HG02571 (cell line): ENCODE measurements around the gene AKAP10.
"Not testable (repeated sequence)": the region's sequence is repeated elsewhere in the genome, so short reads cannot be mapped to it uniquely, and the experiment has no call there.

ENCODE experiments used
- ATAC-seq: cut with Tn5 transposase; IDR thresholded peaks from one replicate; pipeline ENCODE4 v1.9.1; 2021; ENCODE audit warnings: mild to moderate bottlenecking, moderate library complexity; ENCODE audit not compliant: unreplicated experiment

The AKAP10 gene

DNA sequence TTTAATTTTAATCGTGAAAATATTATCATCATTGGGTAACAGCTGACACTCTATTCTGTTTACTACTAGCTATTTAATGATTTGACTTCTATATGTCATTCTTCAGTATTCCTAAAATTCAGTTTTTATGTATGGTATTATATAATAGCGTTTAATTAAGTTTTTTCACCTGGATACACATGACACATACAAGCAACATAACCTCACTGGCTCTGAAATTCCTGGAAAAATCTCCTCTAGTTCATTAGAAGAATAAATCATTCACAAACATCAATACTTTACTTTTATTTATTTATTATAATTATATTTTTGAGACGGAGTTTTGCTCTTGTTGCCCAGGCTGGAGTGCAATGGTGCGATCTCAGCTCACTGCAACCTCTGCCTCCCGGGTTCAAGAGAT is 44.0 kb downstream of the AKAP10 start:
- ATAC-seq = no peak

- ATAC-seq = no peak
Observed at GRCh38 chr17:19933221-19933620, 44.4 kb downstream of the AKAP10 start.

DNA sequence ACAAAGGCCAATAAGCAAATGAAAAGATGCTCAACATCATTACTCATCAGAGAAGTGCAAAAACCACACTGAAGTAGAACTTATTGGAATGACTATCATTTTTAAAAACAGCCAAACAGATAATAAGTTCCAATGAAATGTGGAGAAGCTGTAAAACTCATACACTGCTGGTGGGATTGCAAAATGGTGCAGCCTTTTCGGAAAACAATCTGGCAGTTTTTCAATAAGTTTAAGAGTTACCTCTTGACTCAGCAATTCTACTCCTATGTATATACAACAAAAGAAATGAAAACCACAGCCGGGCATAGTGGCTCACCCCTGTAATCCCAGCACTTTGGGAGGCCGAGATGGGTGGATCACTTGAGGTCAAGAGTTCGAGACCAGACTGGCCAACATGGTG is 49.3 kb downstream of the AKAP10 start:
- no peak for ATAC-seq

GRCh38 chr17:19915245-19915978 is 62.2 kb downstream of the AKAP10 start:
- ATAC-seq = no peak

- ATAC-seq = no peak
Observed at GRCh38 chr17:19911033-19911432, 66.6 kb downstream of the AKAP10 start.

DNA sequence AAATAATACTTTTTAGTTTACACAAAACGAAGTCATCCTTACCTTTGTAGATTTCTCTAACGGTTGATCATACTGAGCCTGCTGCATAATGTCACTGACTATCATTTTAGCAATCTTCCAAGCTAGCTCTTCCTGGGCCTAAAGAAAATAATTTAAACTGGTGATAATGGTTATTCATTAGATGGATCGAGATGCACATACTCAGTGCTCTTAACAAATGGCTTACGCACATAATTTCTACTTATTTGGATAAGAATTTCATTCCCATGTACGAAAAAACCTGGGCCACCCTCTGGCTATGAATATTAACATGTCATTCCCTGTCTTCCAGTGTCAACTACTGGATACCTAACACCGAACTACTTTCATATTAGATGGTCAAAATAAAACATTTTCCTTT is 68.5 kb downstream of the AKAP10 start:
- ATAC-seq = no peak

DNA sequence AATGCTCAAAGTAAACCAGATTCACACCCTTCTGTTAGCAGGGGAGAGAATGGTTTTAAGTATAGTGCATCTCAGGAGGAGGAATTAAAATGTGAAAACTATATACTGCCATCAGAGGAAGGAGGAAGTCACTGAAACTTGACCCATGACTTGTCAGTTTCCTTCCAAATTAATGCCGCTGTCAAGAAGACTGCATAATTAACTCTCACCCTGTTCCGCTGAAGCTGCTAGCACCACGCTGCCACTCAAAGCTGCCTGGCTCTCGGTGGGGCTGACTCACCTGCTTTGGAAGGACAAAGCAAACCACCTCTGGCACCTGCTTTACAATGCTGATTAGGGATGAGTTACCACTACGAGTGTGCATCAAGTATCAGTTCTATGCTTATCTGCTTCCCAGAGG is 72.1 kb downstream of the AKAP10 start:
- no peak for ATAC-seq

GRCh38 chr17:19904924-19905323 is 72.7 kb downstream of the AKAP10 start:
- ATAC-seq = no peak

DNA sequence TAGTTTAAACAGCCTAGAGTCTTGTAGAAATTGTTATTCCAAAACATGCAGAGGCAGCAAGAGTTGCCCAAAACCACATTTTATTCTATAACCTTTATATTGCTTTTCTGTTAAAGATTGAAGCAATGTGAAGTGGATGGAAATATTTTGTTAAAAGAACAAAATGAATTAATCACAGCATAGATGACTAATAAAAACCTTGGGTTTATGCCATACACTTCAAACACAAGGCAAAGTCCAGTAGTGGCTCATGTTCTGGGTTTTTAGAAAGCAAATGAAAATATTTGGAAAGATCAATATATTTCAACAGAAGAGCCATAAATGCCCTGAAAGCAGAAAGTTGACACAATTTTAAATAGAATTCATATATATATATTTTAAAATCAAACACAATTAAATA is 73.2 kb downstream of the AKAP10 start:
- no peak for ATAC-seq

GRCh38 chr17:19900809-19901208 is 76.8 kb downstream of the AKAP10 start:
- no peak for ATAC-seq

- ATAC-seq = no peak
Observed at GRCh38 chr17:19897903-19898302, 79.7 kb downstream of the AKAP10 start.

DNA sequence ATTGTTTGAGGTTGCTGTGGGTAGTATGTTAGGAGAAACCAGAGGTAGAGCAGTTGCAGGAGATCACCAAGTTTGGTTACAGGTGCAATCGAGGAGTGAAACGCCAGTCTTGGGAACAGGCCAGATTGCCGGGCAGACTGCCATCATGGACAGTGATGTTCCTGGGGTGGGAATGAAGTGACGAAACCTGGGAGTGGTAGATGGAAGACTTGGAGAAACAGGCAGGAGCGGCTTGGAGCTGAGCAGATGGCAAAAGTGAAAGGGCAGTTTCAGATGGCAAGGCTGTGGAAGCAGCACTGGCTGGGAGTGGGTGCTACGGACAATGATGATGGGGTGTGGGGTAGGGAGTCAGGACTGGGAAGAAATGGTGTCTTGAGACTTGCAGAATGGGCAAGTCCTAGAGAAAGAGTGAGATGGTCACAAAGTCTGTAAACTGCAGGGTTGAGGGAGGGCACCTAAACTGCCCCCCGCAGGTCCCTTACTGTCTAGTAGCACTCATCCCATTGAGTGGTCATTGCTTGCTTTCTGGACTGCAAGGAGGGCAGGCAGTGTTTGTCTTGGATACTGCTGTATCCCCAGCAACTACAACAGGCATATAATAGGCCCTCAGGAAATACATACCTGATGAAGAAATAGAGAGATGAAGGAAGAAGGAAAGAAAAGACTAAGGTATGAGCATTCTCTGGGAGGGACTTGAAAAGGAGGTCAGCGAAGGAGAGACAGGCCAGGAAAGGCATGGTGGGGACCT is 80.4 kb downstream of the AKAP10 start:
- ATAC-seq = no peak

- ATAC-seq = no peak
Observed at GRCh38 chr17:19896679-19897078, 80.9 kb downstream of the AKAP10 start.

GRCh38 chr17:19890554-19890953 is 87.1 kb downstream of the AKAP10 start:
- ATAC-seq = not testable (repeated sequence)

GRCh38 chr17:19890001-19890400 is 87.6 kb downstream of the AKAP10 start:
- ATAC-seq = not testable (repeated sequence)

GRCh38 chr17:19886116-19886515 is 91.5 kb downstream of the AKAP10 start:
- no peak for ATAC-seq

DNA sequence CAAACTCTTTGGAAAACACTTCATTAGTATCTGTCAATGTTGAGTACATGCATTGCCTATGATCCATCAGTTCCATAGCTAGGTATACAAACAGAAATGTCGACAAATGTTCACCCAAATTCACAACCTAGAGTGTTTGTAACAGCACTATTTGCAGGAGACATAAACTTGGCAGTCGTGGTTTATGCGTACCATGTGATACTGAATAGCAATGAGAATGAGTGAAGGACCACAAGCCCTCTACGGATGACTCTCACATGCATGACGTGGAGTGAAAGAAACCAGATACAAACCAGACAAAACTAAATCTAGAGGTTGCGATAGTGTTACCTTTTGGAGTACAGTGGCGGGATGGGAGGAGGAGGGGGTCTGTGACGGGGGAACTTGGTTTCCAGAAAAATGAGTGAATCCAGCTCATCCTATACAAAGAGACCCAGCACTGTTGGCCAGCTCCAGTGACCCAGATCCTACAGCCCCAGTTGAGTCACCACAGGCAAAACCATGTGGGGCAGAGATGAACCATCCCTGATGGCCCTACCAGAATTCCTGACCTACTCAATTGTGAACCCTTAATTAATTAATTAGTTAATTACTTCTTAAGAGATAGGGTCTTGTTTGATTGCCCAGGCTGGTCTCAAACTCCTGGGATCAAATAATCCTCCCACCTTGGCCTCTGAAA is 94.0 kb downstream of the AKAP10 start:
- ATAC-seq = no peak

DNA sequence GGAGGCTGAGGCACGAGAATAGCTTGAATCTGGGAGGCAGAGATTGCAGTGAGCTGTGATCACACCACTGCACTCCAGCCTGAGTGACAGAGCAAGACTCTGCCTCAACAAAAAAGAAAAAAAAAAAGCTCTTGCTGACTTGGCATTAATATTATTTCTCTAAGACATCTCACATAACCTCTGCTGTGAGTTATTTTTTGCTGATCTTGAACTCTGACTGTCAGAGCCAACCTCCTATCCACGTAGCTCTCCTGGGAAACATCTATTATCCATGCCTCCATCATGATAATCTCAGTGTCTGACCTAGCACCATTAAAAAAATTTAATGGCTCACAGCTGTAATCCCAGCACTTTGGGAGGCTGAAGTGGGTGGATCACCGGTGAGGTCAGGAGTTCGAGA is 97.2 kb downstream of the AKAP10 start:
- no peak for ATAC-seq

DNA sequence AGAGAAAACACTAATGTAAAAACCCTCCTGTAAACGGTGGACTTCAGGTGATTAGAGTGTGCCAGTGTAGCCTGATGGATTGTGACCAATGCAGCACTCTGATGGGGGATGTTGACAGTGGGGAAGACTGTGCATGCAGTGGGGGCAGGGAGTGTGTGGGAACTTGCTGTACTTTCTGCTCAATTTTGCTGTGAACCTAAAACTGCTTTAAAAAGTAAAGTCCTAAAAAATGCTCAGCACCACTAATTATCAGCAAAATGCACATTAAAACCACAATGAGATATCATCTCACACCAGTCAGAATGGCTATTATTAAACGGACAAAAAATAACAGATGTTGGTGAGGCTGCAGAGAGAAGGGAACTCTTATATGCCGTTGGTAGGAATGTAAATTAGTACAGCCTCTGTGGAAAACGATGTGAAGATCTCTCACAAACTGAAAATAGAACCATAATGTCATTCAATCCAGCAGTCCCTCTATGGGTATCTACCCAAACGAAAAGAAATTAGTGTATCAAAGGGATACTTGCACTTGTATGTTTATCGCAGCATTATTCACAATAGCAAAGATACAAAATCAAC is 100.2 kb downstream of the AKAP10 start:
- no peak for ATAC-seq

GRCh38 chr17:19876529-19877161 is 101.0 kb downstream of the AKAP10 start:
- ATAC-seq = no peak

DNA sequence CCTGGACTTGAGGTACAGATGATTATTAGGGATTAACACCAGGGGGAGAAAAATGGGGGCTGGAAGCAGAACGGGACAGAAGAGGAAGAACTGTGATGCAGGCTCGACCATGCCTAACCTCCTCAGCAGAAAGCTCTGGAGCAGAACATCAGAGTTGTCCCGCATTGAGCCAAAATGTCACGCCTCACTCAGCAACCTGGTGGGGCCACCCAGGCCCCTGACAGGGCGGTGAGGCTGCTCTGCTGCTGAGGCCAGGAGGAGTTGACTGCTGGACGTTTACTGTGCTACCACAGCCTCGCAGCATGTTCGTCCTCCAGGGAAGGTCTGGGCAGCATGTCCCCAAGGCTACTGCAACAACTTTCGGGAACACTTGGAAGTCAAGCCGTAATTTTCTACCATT is 103.4 kb downstream of the AKAP10 start:
- no peak for ATAC-seq
